DLD1 (cell line): ENCODE measurements around the gene MRAS.

Source experiments
- in situ Hi-C: cut with HindIII; loops from 2 replicates; pipeline ENCODE4 v1.10.0; 2017; ENCODE audit warnings: low sequenced_read_pairs

Gene MRAS

GRCh38 chr3:138442433-138442832 is 94.1 kb downstream of the MRAS start:
- in situ Hi-C loops, result no loop called here

- in situ Hi-C loops, result no loop called here
Observed at GRCh38 chr3:138443091-138443490, 94.7 kb downstream of the MRAS start.

GRCh38 chr3:138443521-138444503 is 95.4 kb downstream of the MRAS start:
- in situ Hi-C loops, result no loop called here

GRCh38 chr3:138445236-138445635 is 96.9 kb downstream of the MRAS start:
- in situ Hi-C loops, result no loop called here

GRCh38 chr3:138445654-138446053 is 97.3 kb downstream of the MRAS start:
- in situ Hi-C loops, result no loop called here

- in situ Hi-C loops, result no loop called here
Observed at GRCh38 chr3:138448631-138449030, 100.3 kb downstream of the MRAS start.

GRCh38 chr3:138449490-138449889 is 101.1 kb downstream of the MRAS start:
- in situ Hi-C loops, result no loop called here

GRCh38 chr3:138450181-138450580 is 101.8 kb downstream of the MRAS start:
- in situ Hi-C loops, result loop anchor here (25.0 kb wide), 1 partner anchor 462 kb away; no protein-coding TSS in a partner anchor

- in situ Hi-C loops, result loop anchor here (25.0 kb wide), 1 partner anchor 461 kb away; no protein-coding TSS in a partner anchor
Observed at GRCh38 chr3:138450704-138451424, 102.5 kb downstream of the MRAS start.

GRCh38 chr3:138451595-138452162 is 103.3 kb downstream of the MRAS start:
- in situ Hi-C loops, result loop anchor here (25.0 kb wide), 1 partner anchor 461 kb away; no protein-coding TSS in a partner anchor

GRCh38 chr3:138452436-138452835 is 104.1 kb downstream of the MRAS start:
- in situ Hi-C loops, result loop anchor here (25.0 kb wide), 1 partner anchor 460 kb away; no protein-coding TSS in a partner anchor

- in situ Hi-C loops, result loop anchor here (25.0 kb wide), 1 partner anchor 458 kb away; no protein-coding TSS in a partner anchor
Observed at GRCh38 chr3:138453940-138454339, 105.6 kb downstream of the MRAS start.
